AG04449 (cell line): ENCODE results near the gene PACSIN1.

Experiments
- CTCF ChIA-PET: fragments of 350-600 bp; formaldehyde crosslinking; extraction: SDS; loops from one replicate; lab custom pipeline; 2021; ENCODE audit warnings: antibody characterized with exemption; lab: Yijun Ruan, JAX
- POLR2A ChIA-PET: fragments of 400-600, 350-600 bp; formaldehyde crosslinking; extraction: SDS; loops from one replicate; lab custom pipeline; 2020; ENCODE audit warnings: antibody characterized with exemption, inconsistent platforms; lab: Yijun Ruan, JAX
- DNase-seq: peaks from one replicate; pipeline ENCODE4 v3.0.0-alpha.2; 2010; ENCODE audit warnings: low read depth, low spot score
- H3K4me3 ChIP-seq: 2 replicates; pipeline ENCODE4 v1.5.1; 2011; ENCODE audit warnings: low read depth, mild to moderate bottlenecking, control low read depth, low read length
- TF ChIP-seq, protein P1 (sequence below): IDR thresholded peaks from one replicate; pipeline ENCODE4 v1.5.1; 2011; ENCODE audit warnings: mild to moderate bottlenecking, moderate library complexity, low read length, control low read depth, inconsistent platforms; ENCODE audit not compliant: insufficient read depth; ENCODE audit errors: missing control alignments

Gene PACSIN1

DNA sequence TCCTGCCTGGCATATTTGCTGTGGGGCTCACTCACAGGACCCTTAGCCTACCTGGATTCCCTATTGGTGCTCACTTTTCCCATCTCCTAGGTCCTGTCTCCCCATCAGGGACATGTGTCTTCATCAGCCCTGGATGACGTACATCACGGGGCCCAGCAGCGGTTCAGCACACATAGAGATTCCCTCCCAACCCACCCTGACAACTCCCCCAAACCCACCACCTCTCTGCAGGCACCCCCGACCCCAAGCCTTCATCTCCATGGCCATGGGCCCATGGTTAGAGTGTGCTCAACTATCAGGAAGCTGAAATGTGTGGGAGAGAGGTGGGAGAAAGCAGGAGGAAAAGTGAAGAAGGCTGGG, 115.7 kb downstream of the PACSIN1 start:
- no peak overlapping the region for H3K4me3 ChIP-seq
- ChIA-PET POLR2A (no interaction called here), CTCF (interaction anchor here (1.2 kb wide), 2 partner anchors 28 to 419 kb away, joined by 3 read pairs; no protein-coding TSS in a partner anchor)
- DNase-seq = no peak
- TF ChIP-seq, protein P1, sequence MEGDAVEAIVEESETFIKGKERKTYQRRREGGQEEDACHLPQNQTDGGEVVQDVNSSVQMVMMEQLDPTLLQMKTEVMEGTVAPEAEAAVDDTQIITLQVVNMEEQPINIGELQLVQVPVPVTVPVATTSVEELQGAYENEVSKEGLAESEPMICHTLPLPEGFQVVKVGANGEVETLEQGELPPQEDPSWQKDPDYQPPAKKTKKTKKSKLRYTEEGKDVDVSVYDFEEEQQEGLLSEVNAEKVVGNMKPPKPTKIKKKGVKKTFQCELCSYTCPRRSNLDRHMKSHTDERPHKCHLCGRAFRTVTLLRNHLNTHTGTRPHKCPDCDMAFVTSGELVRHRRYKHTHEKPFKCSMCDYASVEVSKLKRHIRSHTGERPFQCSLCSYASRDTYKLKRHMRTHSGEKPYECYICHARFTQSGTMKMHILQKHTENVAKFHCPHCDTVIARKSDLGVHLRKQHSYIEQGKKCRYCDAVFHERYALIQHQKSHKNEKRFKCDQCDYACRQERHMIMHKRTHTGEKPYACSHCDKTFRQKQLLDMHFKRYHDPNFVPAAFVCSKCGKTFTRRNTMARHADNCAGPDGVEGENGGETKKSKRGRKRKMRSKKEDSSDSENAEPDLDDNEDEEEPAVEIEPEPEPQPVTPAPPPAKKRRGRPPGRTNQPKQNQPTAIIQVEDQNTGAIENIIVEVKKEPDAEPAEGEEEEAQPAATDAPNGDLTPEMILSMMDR = no peak

DNA sequence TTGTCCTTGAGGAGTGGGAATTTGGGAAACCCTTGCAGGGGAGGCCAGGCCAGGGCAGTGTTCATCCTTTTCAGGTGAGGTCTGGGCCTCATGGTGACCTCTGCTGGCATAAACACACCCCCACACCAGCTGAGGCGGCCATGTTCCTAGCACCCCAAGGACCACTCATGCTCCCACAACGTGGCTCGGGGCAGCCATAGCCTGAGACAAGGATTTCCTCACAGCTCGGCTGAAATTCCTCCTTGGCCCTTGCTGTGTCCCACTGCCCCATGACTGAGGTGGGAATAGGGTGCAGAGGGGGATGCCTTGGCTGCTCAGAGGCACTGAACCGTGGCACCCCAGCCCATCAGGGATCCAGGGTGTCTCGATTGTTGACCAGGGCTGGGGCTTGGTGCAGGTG, 117.6 kb downstream of the PACSIN1 start:
- ChIA-PET POLR2A (no interaction called here), CTCF (interaction anchor here (0.9 to 2.1 kb wide), 3 partner anchors 9 to 526 kb away, joined by 3 to 5 read pairs (median 3); no protein-coding TSS in a partner anchor)
- TF ChIP-seq, protein P1 = peak; percentile 12
- DNase-seq = no peak
- H3K4me3 ChIP-seq = no peak overlapping the region

DNA sequence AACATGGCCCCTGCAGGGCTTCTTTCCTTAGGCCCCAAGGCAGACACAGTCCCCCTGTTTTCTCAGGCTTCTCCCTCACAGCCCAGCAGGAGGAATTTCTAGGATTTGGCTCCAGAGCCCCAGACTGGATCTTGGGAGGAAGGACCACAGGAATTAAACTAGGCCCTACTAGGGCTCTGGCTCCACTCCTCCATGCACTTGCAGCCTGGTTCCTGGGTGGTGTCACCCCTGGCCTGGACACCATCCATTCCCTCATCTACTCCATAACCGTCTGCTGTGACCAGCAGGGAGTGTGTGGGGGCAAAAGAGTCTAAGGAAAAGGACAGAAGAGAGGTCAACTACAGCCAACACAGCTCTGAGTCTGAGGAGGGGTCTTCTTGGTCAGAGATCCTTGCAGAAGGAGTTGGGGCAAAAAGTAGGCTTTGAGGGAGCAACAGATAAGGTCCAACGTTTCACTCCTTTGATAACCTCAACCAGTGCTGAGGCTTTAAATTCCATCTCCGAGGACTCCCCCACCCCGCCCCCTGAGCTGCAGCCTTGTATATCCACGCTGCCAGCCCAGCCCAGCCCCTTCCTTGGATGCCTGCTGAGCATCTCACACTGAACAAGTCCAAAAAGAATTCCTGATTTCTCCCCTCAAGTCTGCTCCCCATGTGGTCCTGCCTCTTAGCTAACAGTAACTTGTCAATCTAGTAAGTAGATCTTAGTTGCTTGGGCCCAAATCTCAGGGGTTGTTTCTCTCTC, 118.2 kb downstream of the PACSIN1 start:
- POLR2A ChIA-PET = no interaction called here
- DNase-seq = no peak
- TF ChIP-seq, protein P1 = no peak
- CTCF ChIA-PET = interaction anchor here (0.9 to 2.1 kb wide), 3 partner anchors 8 to 25 kb away, joined by 3 to 5 read pairs (median 3); no protein-coding TSS in a partner anchor
- H3K4me3 ChIP-seq = no peak overlapping the region

DNA sequence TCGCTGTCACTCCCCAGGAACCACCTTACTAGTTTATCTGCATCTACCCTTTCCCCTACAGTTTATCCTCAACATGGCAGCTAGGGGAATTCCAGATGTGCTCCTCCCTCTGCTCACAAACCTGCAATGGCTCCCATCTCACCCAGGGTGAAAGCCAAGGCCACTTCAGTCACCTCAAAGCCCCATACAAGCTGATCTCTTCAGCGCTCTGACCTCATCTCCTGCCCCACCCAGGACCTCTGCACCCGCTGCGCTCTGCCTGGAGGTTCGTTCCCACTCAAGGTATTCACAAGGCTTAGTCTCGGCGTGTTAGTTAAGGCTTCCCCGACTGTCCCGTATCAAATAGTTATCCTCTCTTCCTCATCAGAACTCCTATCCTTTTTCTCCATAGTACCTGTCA, 118.8 kb downstream of the PACSIN1 start:
- ChIA-PET POLR2A (no interaction called here), CTCF (interaction anchor here (0.8 to 2.1 kb wide), 5 partner anchors 7 to 389 kb away, joined by 3 to 5 read pairs (median 3); no protein-coding TSS in a partner anchor)
- no peak for DNase-seq
- TF ChIP-seq, protein P1 = no peak
- H3K4me3 ChIP-seq = no peak overlapping the region
